ENCODE measurements around the gene TNK1.
"Not testable (repeated sequence)": the region's sequence is repeated elsewhere in the genome, so short reads cannot be mapped to it uniquely, and the experiment has no call there.

The TNK1 gene

GRCh38 chr17:7380855-7381683 lies at the start of gene TNK1:
TNK1 (plus strand) TSS chr17:7381089; CDS start chr17:7382927, 1,838 bp downstream.
- DNase-seq: no peak

DNA sequence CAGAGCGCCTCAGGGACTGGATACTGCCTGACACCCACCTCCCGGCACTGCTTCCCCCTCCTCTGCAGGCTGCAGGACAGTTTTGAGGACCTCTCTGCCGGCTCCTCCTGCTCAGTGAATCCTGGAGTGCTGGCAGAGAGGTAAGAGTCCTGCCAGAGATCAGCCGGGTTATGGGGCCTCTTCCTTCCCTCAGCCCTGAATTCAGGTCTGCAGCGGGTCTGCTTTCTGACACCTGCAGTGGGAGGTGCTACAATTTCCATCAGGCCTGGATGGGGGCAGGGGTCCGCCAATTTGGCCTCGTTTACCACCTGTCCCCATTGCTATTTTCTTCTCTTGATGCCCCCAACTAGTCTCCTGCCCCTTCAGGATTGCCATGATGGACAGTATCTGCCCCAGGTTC lies 48.8 kb upstream of the TNK1 start:
- DNase-seq: no peak

GRCh38 chr17:7332600-7333069 lies 48.3 kb upstream of the TNK1 start:
- DNase-seq: not testable (repeated sequence)

DNA sequence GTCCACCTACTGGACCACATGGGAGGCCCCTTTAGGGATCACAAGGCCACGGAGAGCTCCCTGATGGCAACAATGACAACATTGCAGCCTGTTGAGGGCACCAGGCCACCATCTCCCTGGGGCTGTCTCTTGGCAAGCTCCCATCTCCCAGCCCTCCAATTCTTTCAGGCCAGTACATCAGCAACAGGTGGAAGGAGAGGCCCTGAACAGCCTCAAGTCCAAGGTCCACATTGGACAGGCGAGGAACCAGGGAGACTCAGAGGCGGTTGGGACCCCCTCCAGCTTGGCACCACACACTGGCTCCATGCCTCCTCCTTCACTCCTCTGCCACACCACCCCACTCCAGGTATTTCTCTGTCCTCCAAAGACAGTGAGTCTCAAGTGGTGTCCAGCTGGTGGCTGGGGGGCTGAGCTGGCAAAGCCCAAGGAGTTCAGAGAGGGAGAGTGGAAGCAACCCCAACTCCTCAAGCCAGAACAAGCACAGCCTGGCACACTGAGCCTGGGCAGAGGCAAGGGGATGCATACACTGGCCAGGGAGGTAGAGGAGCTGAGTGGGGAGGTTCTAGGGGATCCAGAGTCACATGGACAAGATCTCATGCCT lies 45.9 kb upstream of the TNK1 start:
- DNase-seq: no peak

- not testable (repeated sequence) for DNase-seq
These were observed 45.1 kb upstream of the TNK1 start for GRCh38 chr17:7335765-7336164.

GRCh38 chr17:7336240-7337175 lies 44.4 kb upstream of the TNK1 start, which contains the start of gene ACAP1:
ACAP1 (plus strand) TSS chr17:7336529; CDS start chr17:7336735, 206 bp downstream.
- peak; percentile 86 for DNase-seq

- not testable (repeated sequence) for DNase-seq
These were observed 43.3 kb upstream of the TNK1 start for GRCh38 chr17:7337600-7337999.

DNA sequence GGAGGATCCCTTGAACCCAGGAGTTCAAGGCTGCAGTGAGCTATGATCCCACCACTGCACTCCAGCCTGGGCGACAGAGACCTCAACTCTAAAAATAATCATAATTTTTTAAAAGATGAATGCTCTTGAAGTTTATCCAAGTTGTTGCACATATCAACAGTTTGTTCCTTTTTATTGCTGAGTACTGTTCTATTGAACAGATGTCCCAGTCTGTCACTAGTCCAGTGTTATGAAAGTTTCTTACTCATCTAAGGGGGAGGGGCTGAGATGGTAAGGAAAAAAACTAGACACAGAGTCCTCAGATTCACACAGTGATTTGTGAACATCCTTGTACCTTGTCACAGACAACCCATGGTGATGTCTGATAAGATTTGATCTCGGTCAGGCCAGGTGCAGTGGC lies 40.7 kb upstream of the TNK1 start:
- DNase-seq: no peak

DNA sequence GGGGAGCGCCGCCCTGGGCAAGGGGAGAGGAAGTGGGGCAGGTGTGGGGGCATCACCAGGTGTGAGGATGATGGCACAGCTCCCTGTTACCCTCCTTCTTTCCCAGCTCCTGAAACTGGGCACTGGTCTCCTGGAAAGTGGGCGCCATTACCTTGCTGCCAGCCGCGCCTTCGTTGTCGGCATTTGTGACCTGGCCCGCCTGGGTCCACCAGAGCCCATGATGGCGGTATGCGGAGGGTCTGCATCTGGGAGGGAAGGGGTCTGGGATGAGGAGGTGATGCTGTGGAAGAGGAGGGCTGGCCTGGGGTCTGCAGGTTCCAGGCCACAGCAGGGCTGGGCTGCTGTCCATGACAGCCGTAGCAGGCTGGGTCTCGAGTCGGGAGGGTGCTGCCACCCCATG lies 39.0 kb upstream of the TNK1 start:
- DNase-seq: no peak

GRCh38 chr17:7343250-7343649 lies 37.6 kb upstream of the TNK1 start:
- no peak for DNase-seq

DNA sequence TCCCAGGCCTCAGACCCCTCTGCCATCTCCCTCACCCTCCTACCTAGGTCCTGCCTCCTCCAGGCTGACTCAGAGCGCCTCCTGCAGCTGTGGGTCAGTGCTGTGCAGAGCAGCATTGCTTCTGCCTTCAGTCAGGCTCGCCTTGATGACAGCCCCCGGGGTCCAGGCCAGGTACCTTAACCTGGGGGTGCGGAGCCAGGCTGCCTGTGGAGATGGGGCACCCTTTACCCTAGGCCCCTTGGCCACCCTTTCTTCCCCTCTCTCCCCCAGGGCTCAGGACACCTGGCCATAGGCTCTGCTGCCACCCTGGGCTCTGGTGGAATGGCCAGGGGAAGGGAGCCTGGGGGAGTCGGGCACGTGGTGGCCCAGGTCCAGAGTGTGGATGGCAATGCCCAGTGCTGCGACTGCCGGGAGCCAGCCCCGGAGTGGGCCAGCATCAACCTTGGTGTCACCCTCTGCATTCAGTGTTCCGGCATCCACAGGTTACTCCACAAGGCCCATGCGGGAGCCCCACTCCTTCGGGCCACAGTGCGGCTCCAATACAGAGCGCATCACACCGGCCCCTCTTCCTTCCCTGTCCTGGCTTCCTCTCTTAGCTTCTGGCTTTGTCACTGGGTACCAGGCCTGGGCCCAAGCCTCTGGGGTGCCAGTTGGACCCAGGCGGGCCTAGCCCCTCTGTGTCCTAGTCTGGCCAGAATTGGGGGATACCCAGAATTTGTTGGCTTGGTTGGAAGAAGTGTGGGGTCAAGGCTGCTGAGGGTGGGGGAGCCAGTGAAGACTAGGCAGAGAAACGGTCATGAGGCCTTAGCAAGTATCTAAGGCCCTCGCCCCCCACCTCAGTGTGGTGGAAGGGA lies 33.9 kb upstream of the TNK1 start:
- DNase-seq: no peak

GRCh38 chr17:7347630-7348477 lies 33.0 kb upstream of the TNK1 start:
- DNase-seq: no peak

- no peak for DNase-seq
These were observed 32.2 kb upstream of the TNK1 start for GRCh38 chr17:7348478-7349242.

- peak; percentile 72 for DNase-seq
These were observed 29.0 kb upstream of the TNK1 start, which contains the start of gene KCTD11 for GRCh38 chr17:7351665-7352502. KCTD11 (plus strand) TSS chr17:7352162.

DNA sequence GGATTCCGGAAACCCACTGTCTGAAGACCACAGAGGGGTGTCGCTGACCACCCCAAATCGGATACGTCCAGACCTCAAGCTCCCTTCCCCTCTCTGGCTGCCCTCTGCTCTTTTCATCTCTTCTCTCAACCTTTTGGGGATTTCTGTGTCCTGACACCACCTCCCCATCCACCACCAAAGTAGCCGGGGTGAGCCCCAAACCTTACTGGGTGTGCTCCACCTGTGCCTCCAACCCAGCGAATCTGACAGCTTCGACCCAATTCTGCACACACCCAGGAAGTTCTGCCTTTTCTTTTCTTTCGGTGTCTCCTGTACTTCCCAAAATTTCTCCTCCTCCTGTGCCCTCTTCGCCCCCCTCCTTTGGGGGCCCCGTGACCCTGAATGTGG lies 28.4 kb upstream of the TNK1 start:
- DNase-seq: no peak

GRCh38 chr17:7352910-7353635 lies 27.8 kb upstream of the TNK1 start:
- DNase-seq: no peak

DNA sequence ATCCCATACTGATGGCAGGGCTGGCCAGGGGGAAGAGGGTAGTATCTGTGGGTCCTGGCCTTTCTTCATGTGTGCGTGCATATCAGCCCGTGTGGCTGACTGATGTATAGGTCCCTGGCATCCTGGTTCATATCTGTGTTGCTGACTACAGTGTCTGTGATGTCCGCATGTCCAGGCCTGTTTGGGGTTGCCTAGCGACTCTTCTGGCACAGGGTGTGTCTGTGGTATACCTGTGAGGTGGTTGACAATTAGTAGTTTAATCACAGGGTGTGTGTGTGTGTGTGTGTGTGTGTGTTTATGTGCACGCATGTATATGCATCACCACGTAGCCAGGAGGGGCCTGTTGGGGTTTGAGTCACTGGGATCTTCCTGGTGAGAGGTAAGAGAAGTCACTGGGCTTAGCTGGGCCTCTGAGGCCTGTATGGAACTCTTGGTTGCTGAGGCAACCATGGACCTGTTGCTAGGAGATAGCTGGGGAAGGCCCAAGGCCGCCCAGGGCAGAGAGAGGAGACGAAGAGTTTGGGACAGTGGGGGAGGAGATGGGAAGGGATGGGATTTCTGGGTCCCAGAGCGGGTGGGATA lies 26.5 kb upstream of the TNK1 start:
- DNase-seq: peak; percentile 33

DNA sequence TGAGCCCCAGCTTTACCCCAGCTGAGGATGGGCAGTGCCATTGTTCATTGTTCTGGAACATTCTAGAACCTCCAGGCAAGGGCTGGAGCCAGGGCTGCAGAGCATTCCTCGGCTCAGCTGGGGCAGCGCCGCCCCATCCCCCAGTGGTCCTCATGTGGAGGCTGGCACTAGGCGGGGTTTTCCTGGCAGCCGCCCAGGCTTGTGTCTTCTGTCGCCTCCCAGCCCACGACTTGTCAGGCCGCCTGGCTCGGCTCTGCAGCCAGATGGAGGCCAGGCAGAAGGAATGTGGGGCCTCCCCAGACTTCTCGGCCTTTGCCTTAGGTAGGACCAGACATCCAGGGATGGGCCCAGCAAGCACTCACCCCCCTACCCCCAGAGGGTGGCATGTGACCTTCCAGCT lies 25.8 kb upstream of the TNK1 start, which contains the start of gene TMEM95:
TMEM95 (plus strand) TSS at position 104 of the 400 bp plus-strand sequence; CDS start at position 153, 49 bp downstream.
- no peak for DNase-seq
